Lower leg skin (tissue), 3 donors: ENCODE measurements around the gene CCNK.

ENCODE experiments used
- POLR2A ChIP-seq, 2 donors: fragments of 450-650 bp; IDR thresholded peaks; one replicate each; pipeline ENCODE4 v1.6.1; 2016 to 2017; ENCODE audit warnings: antibody characterized with exemption in 2 of 2, mild to moderate bottlenecking in 1 of 2, moderate library complexity in 1 of 2
- TF ChIP-seq, protein P1 (sequence below), 3 donors: fragments of 450-650 bp; IDR thresholded peaks; one replicate each; pipeline ENCODE4 v1.5.1; 2016; ENCODE audit warnings: antibody characterized with exemption in 3 of 3, mild to moderate bottlenecking in 3 of 3, moderate library complexity in 2 of 3

DNA sequence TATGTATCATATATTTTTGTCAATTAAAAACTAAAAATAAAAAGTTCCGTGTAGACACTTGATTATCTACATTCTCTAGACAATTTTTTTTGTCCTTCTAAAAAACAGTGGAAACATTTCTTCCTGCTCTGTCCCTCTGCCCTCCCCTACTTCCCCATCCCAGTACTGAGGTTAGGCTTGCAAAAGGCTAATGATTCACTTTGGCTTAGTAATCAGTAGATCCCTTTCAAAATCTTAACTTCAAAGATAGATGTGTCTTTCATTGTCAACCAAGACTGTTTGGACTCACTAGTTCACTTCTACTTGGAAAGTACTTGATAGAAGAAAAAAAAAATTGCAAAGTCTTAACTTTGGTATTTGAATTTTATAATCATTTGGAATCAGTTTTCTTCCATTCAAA, 4.3 kb upstream of the CCNK start:
- TF ChIP-seq, protein P1, sequence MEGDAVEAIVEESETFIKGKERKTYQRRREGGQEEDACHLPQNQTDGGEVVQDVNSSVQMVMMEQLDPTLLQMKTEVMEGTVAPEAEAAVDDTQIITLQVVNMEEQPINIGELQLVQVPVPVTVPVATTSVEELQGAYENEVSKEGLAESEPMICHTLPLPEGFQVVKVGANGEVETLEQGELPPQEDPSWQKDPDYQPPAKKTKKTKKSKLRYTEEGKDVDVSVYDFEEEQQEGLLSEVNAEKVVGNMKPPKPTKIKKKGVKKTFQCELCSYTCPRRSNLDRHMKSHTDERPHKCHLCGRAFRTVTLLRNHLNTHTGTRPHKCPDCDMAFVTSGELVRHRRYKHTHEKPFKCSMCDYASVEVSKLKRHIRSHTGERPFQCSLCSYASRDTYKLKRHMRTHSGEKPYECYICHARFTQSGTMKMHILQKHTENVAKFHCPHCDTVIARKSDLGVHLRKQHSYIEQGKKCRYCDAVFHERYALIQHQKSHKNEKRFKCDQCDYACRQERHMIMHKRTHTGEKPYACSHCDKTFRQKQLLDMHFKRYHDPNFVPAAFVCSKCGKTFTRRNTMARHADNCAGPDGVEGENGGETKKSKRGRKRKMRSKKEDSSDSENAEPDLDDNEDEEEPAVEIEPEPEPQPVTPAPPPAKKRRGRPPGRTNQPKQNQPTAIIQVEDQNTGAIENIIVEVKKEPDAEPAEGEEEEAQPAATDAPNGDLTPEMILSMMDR (IDR thresholded peaks at IDR 0.05): no peak
- no peak for TF ChIP-seq POLR2A (IDR thresholded peaks at IDR 0.05)
